HG03139 (cell line): ENCODE data around the gene SP6.

Source experiments
- ATAC-seq: cut with Tn5 transposase; IDR thresholded peaks from one replicate; pipeline ENCODE4 v1.9.1; 2021; ENCODE audit not compliant: unreplicated experiment

The SP6 gene

GRCh38 chr17:47813512-47814031, 37.4 kb downstream of the SP6 start:
- ATAC-seq = no peak

- ATAC-seq = no peak
These were observed 37.9 kb downstream of the SP6 start for GRCh38 chr17:47813077-47813476.

- no peak for ATAC-seq
These were observed 38.6 kb downstream of the SP6 start for GRCh38 chr17:47812146-47812920.

- ATAC-seq = no peak
These were observed 39.3 kb downstream of the SP6 start for GRCh38 chr17:47811709-47812108.

GRCh38 chr17:47810901-47811635, 39.9 kb downstream of the SP6 start:
- ATAC-seq = no peak

GRCh38 chr17:47810200-47810821, 40.7 kb downstream of the SP6 start:
- ATAC-seq = no peak

- ATAC-seq = no peak
These were observed 42.0 kb downstream of the SP6 start for GRCh38 chr17:47808830-47809480.

GRCh38 chr17:47808036-47808829, 42.7 kb downstream of the SP6 start:
- ATAC-seq = no peak

GRCh38 chr17:47807421-47807820, 43.5 kb downstream of the SP6 start:
- no peak for ATAC-seq

- ATAC-seq = no peak
These were observed 44.1 kb downstream of the SP6 start for GRCh38 chr17:47806913-47807255.

GRCh38 chr17:47806026-47806912, 44.7 kb downstream of the SP6 start:
- ATAC-seq = no peak

- ATAC-seq = no peak
These were observed 46.5 kb downstream of the SP6 start for GRCh38 chr17:47804461-47804860.

- ATAC-seq = no peak
These were observed 47.2 kb downstream of the SP6 start for GRCh38 chr17:47803751-47804150.

- no peak for ATAC-seq
These were observed 47.8 kb downstream of the SP6 start for GRCh38 chr17:47803201-47803600.

GRCh38 chr17:47802341-47803022, 48.5 kb downstream of the SP6 start:
- no peak for ATAC-seq

- no peak for ATAC-seq
These were observed 49.1 kb downstream of the SP6 start for GRCh38 chr17:47801906-47802305.

GRCh38 chr17:47801176-47801765, 49.7 kb downstream of the SP6 start:
- no peak for ATAC-seq

- ATAC-seq = no peak
These were observed 50.3 kb downstream of the SP6 start for GRCh38 chr17:47800686-47801085.

GRCh38 chr17:47797797-47798196, 53.2 kb downstream of the SP6 start:
- no peak for ATAC-seq
